Heart right ventricle (tissue), 16 donors: ENCODE data around the gene CTSZ. TPM values are rescaled to one million over a fixed set of nuclear protein-coding genes. Genes with fewer than 3 reads are reported as not detected.

Experiments
- ATAC-seq, 8 donors: fragments of 200-7000 bp; cut with Tn5 transposase; one replicate each; pipeline ENCODE4 v1.9.1; 2020; ENCODE audit warnings: mild to moderate bottlenecking in 8 of 8, moderate library complexity in 8 of 8, moderate number of reproducible peaks in 1 of 8
- DNase-seq, 2 donors: peaks; one replicate each; pipeline ENCODE4 v3.0.0-alpha.2; 2020
- H3K27ac ChIP-seq, 10 donors: fragments of 200-600 bp; sonication (generic) in 2 of 10; one replicate each; pipeline versions ENCODE4 v1.5.0 to v1.8.0; 2020 to 2022; ENCODE audit warnings: mild to moderate bottlenecking in 3 of 10
- H3K27me3 ChIP-seq, 7 donors: fragments of 200-600 bp; one replicate each; pipeline ENCODE4 v1.8.0; 2021 to 2022; ENCODE audit warnings: mild to moderate bottlenecking in 2 of 7
- H3K36me3 ChIP-seq, 9 donors: fragments of 200-600 bp; sonication (generic) in 1 of 9; one replicate each; pipeline versions ENCODE4 v1.5.0 to v1.8.0; 2020 to 2022; ENCODE audit warnings: mild to moderate bottlenecking in 2 of 9
- H3K4me1 ChIP-seq, 9 donors: fragments of 200-600 bp; sonication (generic) in 1 of 9; one replicate each; pipeline versions ENCODE4 v1.5.0 to v1.8.0; 2020 to 2022; ENCODE audit warnings: mild to moderate bottlenecking in 4 of 9
- H3K4me3 ChIP-seq, 10 donors: fragments of 200-600 bp; sonication (generic) in 2 of 10; one replicate each; pipeline versions ENCODE4 v1.5.0 to v1.8.0; 2020 to 2022; ENCODE audit warnings: mild to moderate bottlenecking in 7 of 10, moderate library complexity in 2 of 10
- H3K9me3 ChIP-seq, 11 donors: fragments of 200-600 bp in 10 of 11; sonication (generic) in 2 of 11; one replicate each; pipeline versions ENCODE4 v1.5.0 to v1.8.0; 2013 to 2022; ENCODE audit warnings: mild to moderate bottlenecking in 2 of 11, control low read depth in 1 of 11, moderate library complexity in 1 of 11
- WGBS, 2 donors: extraction: QIAGEN DNeasy Blood & Tissue Kit; methylation state at CpG; one replicate each; pipeline ENCODE4 v1.1.7; 2013; ENCODE audit warnings: inconsistent platforms in 1 of 2; 5-methylcytosine and 5-hydroxymethylcytosine counted together
- intact Hi-C, 10 donors: fragments of 100-400 bp; cut with DNase I; formaldehyde crosslinking; loops; one replicate each; pipeline versions ENCODE4 v1.11.1 to v1.14.2; 2022
- polyA plus RNA-seq, 2 donors: library from polyadenylated mRNA; stranded (reverse); fragments of 200-250 nt; gene quantifications; one replicate each; pipeline ENCODE4 v1.2.3, GENCODE V29; 2013
- total RNA-seq, 10 donors: library from RNA; stranded (reverse); fragmentation: NEBNext Ultra II Directional in 3 of 10; extraction: Animal tissue kit (Norgen Biotek cat#: 25700) in 3 of 10; gene quantifications; one replicate each; pipeline versions ENCODE4 v1.2.1 to v1.2.4, GENCODE V29; 2021 to 2023
- TF ChIP-seq, protein P1 (sequence below), 9 donors: fragments of 200-600 bp; sonication (generic) in 2 of 9; IDR thresholded peaks; one replicate each; pipeline versions ENCODE4 v1.5.0 to v1.8.0; 2021 to 2022; ENCODE audit warnings: antibody characterized with exemption in 9 of 9, mild to moderate bottlenecking in 5 of 9, moderate library complexity in 1 of 9
- donor health status: Arrhythmogenic right ventricular cardiomyopathy.
- donor health status: ischemic (EF 13 %, LVEDD 7.1; RV severe dilation, severe dysfunction).
- donor health status: healthy with polysubstance abuse.
- donor health status: DM: no; HTN: yes; CAD: no.
- donor health status: DM: no; HTN: no; CAD: no.
- donor health status: ischemic (EF 25% LVEDD 6.9; RV normal size, moderate dysfunction).
- donor health status: ischemic (EF 25% LVEDD 5.7; RV mildly dilated, moderate dysfunction).
- donor health status: healthy.
- donor health status: DM: yes; HTN: yes; CAD: no.
- donor health status: Ischemic cardiomyopathy.
- donor health status: ischemic (EF 35%, LVEDD 5.7; RV mildly dilated, moderate dysfunction).
- donor health status: nonischemic (EF 11% LVEDD 7.7; RV severe dilation, severe dysfunction).
- donor health status: DM: yes; HTN: yes; CAD: no.
- donor health status: PGD.
- donor health status: ischemic (EF 29% LVEDD 5.4; RV normal size, mild dysfunction).
- donor health status: nonischemic (EF 23%, LVEDD 6.1; RV moderate dilation, normal function).

CTSZ gene
- total and polyA plus RNA-seq, 12 donors = 83.9 to 278 (median 124) TPM

DNA sequence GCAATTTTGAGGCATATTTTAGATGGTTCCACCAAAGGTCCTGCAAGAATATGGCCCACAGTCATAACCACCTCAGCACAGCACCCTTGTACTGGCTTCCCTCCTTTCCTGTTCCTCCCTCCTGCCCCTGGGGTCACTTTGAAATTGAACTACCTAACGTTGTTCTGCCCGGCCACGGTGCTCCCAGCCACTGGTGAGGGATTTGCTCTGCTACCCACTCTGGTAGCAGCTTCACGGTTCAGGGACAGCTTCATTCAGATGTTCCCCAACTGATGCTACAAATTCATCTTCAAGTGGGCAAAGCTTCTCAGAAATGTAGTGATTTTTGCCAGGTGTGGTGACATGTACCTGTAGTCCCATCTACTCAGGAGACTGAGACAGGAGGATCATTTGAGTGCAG is 33.9 kb downstream of the CTSZ start:
- no peaks in the 10 kb centered on the region for H3K36me3 ChIP-seq
- TF ChIP-seq, protein P1, sequence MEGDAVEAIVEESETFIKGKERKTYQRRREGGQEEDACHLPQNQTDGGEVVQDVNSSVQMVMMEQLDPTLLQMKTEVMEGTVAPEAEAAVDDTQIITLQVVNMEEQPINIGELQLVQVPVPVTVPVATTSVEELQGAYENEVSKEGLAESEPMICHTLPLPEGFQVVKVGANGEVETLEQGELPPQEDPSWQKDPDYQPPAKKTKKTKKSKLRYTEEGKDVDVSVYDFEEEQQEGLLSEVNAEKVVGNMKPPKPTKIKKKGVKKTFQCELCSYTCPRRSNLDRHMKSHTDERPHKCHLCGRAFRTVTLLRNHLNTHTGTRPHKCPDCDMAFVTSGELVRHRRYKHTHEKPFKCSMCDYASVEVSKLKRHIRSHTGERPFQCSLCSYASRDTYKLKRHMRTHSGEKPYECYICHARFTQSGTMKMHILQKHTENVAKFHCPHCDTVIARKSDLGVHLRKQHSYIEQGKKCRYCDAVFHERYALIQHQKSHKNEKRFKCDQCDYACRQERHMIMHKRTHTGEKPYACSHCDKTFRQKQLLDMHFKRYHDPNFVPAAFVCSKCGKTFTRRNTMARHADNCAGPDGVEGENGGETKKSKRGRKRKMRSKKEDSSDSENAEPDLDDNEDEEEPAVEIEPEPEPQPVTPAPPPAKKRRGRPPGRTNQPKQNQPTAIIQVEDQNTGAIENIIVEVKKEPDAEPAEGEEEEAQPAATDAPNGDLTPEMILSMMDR (IDR thresholded peaks at IDR 0.05) = no peak
- no peak overlapping the region for H3K4me3 ChIP-seq
- DNase-seq = no peak
- peaks cover 0 to 41% (median 18%) of the 10 kb centered on the region in 11 donors for H3K9me3 ChIP-seq
- H3K27me3 ChIP-seq = no peaks in the 10 kb centered on the region
- H3K4me1 ChIP-seq = peaks cover 0 to 4% (median 0%) of the 10 kb centered on the region in 9 donors
- no peak overlapping the region for H3K27ac ChIP-seq
- no peak for ATAC-seq
- intact Hi-C loops = no loop called here
- WGBS, 2 donors = 83 to 84% methylated on average over 4 of the region's 4 CpGs

DNA sequence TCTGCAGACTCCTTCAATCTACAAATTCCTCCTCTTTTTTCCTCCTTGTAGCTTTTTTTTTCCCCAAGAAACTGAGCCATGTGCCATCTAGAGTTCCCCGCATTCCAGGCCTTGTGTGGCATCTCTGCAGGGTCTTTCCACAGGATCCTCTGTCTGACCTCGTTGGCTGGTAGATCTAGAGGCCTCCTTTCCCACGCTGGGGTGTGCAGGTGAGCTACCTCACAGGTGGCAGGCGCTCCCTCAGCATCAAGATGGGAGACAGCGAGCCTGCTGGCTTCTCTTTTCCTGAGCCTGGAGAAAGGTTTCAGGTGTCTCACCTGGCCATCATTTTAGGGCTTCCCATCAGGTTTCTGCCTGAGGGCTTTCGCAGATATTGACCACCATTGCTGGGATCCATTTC is 35.6 kb downstream of the CTSZ start:
- intact Hi-C loops = no loop called here
- Histone ChIP-seq H3K36me3 (no peaks in the 10 kb centered on the region), H3K4me3 (no peak overlapping the region), H3K27me3 (no peaks in the 10 kb centered on the region), H3K9me3 (peaks cover 0 to 37% (median 18%) of the 10 kb centered on the region in 11 donors), H3K27ac (no peak overlapping the region), H3K4me1 (peaks cover 0 to 4% (median 0%) of the 10 kb centered on the region in 9 donors)
- DNase-seq (no peak), ATAC-seq (no peak)
- WGBS, 2 donors = 79 to 82% methylated on average over 6 of the region's 6 CpGs
- TF ChIP-seq, protein P1 (IDR thresholded peaks at IDR 0.05) = no peak

DNA sequence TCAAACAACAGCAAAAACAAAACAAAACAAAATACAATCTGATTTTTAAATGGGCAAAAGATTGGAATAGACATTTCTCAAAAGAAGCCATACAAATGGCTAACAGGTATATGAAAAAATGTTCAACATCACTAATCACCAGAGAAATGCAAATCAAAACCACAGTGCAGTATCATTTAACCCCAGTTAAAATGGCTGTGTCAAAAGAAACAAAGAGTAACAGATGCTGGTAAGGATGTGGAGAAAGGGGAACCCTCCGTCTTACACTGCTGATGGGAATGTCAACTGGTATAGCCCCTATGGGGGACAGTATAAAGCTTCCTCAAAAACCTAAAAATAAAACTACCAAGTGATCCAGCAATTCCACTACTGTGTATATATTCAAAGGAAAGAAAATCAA is 36.9 kb downstream of the CTSZ start:
- WGBS, 2 donors = 76 to 81% methylated on average over 1 of the region's 1 CpG

DNA sequence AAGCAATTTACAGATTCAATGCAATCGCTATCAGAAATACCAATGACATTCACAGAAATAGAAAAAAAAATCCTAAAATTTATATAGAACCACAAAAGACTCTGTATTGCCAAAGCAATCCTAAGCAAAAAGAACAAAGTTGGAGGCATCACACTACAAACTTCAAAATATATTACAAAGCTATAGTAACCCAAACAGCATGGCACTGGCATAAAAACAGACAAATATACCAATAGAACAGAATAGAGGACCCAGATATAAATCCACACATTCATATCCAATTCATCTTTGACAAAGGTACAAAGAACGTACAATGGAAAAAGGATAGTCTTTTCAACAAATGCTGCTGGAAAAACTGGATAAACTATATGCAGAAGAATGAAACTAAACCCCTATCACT is 37.6 kb downstream of the CTSZ start:
- DNase-seq (no peak), ATAC-seq (no peak)
- H3K27me3 ChIP-seq = no peaks in the 10 kb centered on the region
- TF ChIP-seq, protein P1 (IDR thresholded peaks at IDR 0.05) = no peak
- 73 to 79% methylated on average over 2 of the region's 2 CpGs for WGBS, 2 donors
- H3K9me3 ChIP-seq = peaks cover 0 to 17% (median 5%) of the 10 kb centered on the region in 11 donors
- no peaks in the 10 kb centered on the region for H3K36me3 ChIP-seq
- intact Hi-C loops = no loop called here
- no peak overlapping the region for H3K4me3 ChIP-seq
- H3K27ac ChIP-seq = no peak overlapping the region
- H3K4me1 ChIP-seq = peaks cover 0 to 4% (median 0%) of the 10 kb centered on the region in 9 donors

More for the DNA sequence above, 36.9 kb downstream of the CTSZ start:
- intact Hi-C loops = no loop called here
- TF ChIP-seq, protein P1 (IDR thresholded peaks at IDR 0.05) = no peak
- H3K27me3 ChIP-seq = no peaks in the 10 kb centered on the region
- no peak for ATAC-seq
- no peak for DNase-seq
- peaks cover 0 to 4% (median 0%) of the 10 kb centered on the region in 9 donors for H3K4me1 ChIP-seq
- H3K9me3 ChIP-seq = peaks cover 0 to 24% (median 10%) of the 10 kb centered on the region in 11 donors
- H3K4me3 ChIP-seq = no peak overlapping the region
- H3K36me3 ChIP-seq = no peaks in the 10 kb centered on the region
- H3K27ac ChIP-seq = no peak overlapping the region
